Activated B cell treated with CpG ODN at 0.5 μM for 24 hours (primary cell): Measurements from ENCODE around the gene BRD1. TPM values are rescaled to one million over a fixed set of nuclear protein-coding genes. Genes with fewer than 3 reads are reported as not detected.
"Not testable (repeated sequence)": the region's sequence is repeated elsewhere in the genome, so short reads cannot be mapped to it uniquely, and the experiment has no call there.

ENCODE experiments used
- ATAC-seq: fragments of 200-7000 bp; cut with Tn5 transposase; one replicate; pipeline ENCODE4 v1.10.0; 2021; ENCODE audit warnings: low read depth, mild to moderate bottlenecking, moderate library complexity
- CTCF ChIA-PET: fragments of 350-600 bp; sonication (Branson Sonifier 250); formaldehyde crosslinking; loops from one replicate; lab custom pipeline; 2021; ENCODE audit warnings: antibody characterized with exemption; lab: Charles Lee
- POLR2A ChIA-PET: fragments of 350-600 bp; sonication (Branson Sonifier 250); formaldehyde crosslinking; loops from one replicate; lab custom pipeline; 2021; ENCODE audit warnings: antibody characterized with exemption; lab: Charles Lee
- DNase-seq: peaks from one replicate; pipeline ENCODE4 v3.0.0; 2022
- H3K27ac Mint-ChIP-seq: one replicate; pipeline ENCODE4 v1.8.0; 2020; ENCODE audit warnings: mixed read lengths
- H3K27me3 Mint-ChIP-seq: one replicate; pipeline ENCODE4 v1.8.0; 2021; ENCODE audit warnings: mixed read lengths
- H3K36me3 Mint-ChIP-seq: one replicate; pipeline ENCODE4 v1.8.0; 2021; ENCODE audit warnings: low read depth, mixed read lengths
- H3K4me1 Mint-ChIP-seq: one replicate; pipeline ENCODE4 v1.8.0; 2021; ENCODE audit warnings: mixed read lengths
- H3K4me3 Mint-ChIP-seq: one replicate; pipeline ENCODE4 v1.8.0; 2020; ENCODE audit warnings: mild to moderate bottlenecking, mixed read lengths
- H3K9me3 Mint-ChIP-seq: one replicate; pipeline ENCODE4 v1.8.0; 2020; ENCODE audit warnings: mixed read lengths
- intact Hi-C: fragments of 100-400 bp; cut with micrococcal nuclease; formaldehyde crosslinking; loops from one replicate; pipeline ENCODE4 v1.15.1; 2024
- total RNA-seq: library from RNA; stranded (reverse); gene quantifications from 2 replicates; pipeline ENCODE4 v1.2.3, GENCODE V29; 2022
- TF ChIP-seq, protein P1 (sequence below): fragments of 200-600 bp; IDR thresholded peaks from one replicate; pipeline ENCODE4 v1.8.0; 2022; ENCODE audit warnings: antibody characterized with exemption, mild to moderate bottlenecking

The BRD1 gene
- total RNA-seq, 1 donor from 2014 or later: 45.8 TPM

DNA sequence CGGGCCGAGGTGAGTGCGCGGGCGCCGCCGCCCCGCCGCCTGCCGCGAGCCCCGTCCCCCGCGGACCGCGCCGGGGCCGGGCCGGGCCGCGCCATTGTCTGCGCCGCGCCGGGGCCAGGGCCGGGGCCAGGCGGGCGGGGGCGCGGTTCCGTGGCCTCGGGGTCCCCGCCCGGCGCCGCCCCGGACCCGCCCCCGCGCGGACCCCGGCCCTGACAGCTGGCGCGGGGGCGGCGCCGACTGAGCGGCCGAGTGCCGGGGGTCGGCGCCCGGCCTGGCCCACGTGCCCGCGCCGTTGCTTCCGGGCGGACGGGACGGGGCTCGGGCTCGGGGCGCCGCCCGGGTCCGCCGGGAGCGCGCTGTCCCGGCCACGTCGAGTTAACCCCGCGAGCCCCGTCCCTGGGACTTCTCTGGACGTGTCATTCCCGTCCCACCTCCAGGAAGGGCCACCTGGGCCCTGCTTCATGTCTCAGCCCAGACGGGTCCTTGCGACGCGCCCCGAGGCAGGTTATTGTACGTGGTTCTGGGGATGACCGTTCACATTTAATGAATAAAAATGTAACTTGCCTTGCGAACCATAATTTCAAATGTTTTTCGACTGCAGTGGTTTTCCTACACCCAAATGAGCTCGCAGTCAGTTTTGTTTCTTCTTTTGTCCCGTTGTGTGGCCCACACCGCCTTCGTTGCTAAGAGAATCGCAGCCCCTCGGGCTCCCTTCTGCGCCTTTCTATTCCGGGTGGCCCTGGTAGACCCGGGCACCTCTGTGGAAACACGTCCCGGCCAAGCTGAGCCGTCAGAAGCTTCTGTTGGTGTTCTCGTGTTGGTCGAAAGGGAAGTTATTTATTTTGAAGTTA is 26.5 kb upstream of the BRD1 start:
- intact Hi-C loops: loop anchor here (1.0 to 10.0 kb wide), 5 partner anchors 27 to 351 kb away; partner anchors contain the start of genes ALG12, BRD1, CRELD2 and IL17REL
- Mint-ChIP-seq H3K36me3 (peaks cover 3% of the 10 kb centered on the region), H3K4me1 (peaks cover 44% of the 10 kb centered on the region), H3K27me3 (peaks cover 15% of the 10 kb centered on the region), H3K4me3 (peak overlapping the region; percentile 93), H3K9me3 (no peaks in the 10 kb centered on the region), H3K27ac (peak overlapping the region; percentile 89)
- ChIA-PET POLR2A (interaction anchor here (0.6 to 1.9 kb wide), 7 partner anchors 28 to 82 kb away, joined by 3 to 9 read pairs (median 4); partner anchors contain the start of genes ALG12 and CRELD2), CTCF (no interaction called here)
- TF ChIP-seq, protein P1, sequence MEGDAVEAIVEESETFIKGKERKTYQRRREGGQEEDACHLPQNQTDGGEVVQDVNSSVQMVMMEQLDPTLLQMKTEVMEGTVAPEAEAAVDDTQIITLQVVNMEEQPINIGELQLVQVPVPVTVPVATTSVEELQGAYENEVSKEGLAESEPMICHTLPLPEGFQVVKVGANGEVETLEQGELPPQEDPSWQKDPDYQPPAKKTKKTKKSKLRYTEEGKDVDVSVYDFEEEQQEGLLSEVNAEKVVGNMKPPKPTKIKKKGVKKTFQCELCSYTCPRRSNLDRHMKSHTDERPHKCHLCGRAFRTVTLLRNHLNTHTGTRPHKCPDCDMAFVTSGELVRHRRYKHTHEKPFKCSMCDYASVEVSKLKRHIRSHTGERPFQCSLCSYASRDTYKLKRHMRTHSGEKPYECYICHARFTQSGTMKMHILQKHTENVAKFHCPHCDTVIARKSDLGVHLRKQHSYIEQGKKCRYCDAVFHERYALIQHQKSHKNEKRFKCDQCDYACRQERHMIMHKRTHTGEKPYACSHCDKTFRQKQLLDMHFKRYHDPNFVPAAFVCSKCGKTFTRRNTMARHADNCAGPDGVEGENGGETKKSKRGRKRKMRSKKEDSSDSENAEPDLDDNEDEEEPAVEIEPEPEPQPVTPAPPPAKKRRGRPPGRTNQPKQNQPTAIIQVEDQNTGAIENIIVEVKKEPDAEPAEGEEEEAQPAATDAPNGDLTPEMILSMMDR: no peak
- DNase-seq (peak; percentile 38), ATAC-seq (peak; percentile 18)

DNA sequence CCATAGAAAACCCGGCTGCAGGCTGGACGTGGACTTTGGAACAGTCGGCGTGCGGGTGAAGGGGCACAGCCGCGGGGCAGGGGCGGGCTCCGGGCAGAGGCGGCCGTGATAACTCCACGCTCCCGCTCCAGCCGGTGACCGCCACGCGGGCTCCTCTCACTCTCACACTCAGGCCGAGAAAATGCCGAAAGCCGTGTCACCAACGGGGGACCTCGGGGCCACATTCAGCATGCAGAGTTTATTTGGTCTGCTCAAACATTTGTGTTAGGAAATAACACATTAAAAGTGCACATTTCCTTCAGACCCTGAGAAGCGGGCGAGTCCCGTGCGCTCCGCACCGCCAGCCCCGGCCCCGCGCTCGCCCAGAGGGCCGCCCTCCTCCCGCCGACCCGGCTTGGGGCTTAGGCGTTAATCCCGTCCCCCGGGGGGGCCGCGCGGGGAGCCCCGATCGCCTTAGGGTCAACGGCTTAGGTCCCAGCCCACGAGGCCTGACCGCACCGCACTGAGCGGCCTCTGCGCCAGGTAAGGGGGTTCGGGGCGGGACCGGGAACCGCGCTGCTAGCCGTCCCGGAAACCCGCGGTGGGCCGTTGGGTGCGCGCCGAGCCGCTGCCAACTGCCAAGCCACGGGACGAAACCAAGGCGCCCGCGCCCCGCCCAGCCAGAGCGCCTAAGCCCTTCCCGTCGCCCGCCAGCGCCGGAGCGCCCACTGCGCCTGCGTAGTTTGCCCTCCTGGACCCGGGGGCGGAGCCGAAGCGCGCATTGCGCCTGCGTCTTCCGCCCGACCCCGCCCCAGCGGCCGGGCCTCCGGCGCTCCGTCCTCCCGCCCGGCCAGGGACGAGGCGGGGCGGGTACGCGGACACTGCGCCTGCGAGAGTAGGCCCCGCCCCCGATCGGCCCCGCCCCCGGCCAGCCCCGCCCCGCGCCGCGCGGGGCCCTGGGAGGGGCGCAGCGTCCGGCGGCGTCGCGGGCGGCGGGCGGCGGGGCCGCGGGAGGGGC is 25.5 kb upstream of the BRD1 start, which contains the start of gene ZBED4:
Gene ZBED4 (plus strand): TSS at position 947 of the 997 bp plus-strand sequence. CDS start 29,819 bp downstream, outside the sequence.
- Mint-ChIP-seq H3K36me3 (peaks cover 3% of the 10 kb centered on the region), H3K27me3 (peaks cover 16% of the 10 kb centered on the region), H3K9me3 (no peaks in the 10 kb centered on the region), H3K4me1 (peaks cover 36% of the 10 kb centered on the region), H3K27ac (peak within 1 kb of the TSS; percentile 89), H3K4me3 (peak within 1 kb of the TSS; percentile 93)
- ChIA-PET CTCF (no interaction called here), POLR2A (interaction anchor here (0.6 to 1.4 kb wide), 4 partner anchors 27 to 479 kb away, joined by 3 to 7 read pairs (median 4); no protein-coding TSS in a partner anchor)
- peak; percentile 100 for DNase-seq
- intact Hi-C loops: loop anchor here (1.0 to 10.0 kb wide), 5 partner anchors 26 to 352 kb away; partner anchors contain the start of genes ALG12, BRD1, CRELD2 and IL17REL
- TF ChIP-seq, protein P1: no peak
- ATAC-seq: peak; percentile 88

DNA sequence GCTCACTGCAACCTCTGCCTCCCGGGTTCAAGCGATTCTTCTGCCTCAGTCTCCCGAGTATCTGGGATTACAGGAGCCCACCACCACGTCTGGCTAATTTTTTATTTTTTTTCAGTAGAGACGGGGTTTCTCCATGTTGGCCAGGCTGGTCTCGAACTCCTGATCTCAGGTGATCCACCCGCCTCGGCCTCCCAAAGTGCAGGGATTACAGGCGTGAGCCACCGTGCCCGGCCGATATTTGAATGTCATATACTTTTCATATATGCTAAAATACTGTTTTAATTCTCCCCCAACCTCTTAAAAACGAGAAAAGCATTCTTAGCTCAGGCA is 24.9 kb upstream of the BRD1 start:
- H3K27ac Mint-ChIP-seq, DNase-seq, H3K36me3 Mint-ChIP-seq, H3K9me3 Mint-ChIP-seq, CTCF ChIA-PET, ATAC-seq: not testable (repeated sequence)
- intact Hi-C loops: loop anchor here (10.0 kb wide), 2 partner anchors 162 to 352 kb away; partner anchors contain the start of genes IL17REL and SELENOO
- POLR2A ChIA-PET: interaction anchor here (0.6 to 1.0 kb wide), 3 partner anchors 73 to 480 kb away, joined by 3 to 5 read pairs (median 3); no protein-coding TSS in a partner anchor
- Mint-ChIP-seq H3K27me3 (peaks cover 22% of the 10 kb centered on the region), H3K4me3 (peak overlapping the region; percentile 75), H3K4me1 (peaks cover 36% of the 10 kb centered on the region)

DNA sequence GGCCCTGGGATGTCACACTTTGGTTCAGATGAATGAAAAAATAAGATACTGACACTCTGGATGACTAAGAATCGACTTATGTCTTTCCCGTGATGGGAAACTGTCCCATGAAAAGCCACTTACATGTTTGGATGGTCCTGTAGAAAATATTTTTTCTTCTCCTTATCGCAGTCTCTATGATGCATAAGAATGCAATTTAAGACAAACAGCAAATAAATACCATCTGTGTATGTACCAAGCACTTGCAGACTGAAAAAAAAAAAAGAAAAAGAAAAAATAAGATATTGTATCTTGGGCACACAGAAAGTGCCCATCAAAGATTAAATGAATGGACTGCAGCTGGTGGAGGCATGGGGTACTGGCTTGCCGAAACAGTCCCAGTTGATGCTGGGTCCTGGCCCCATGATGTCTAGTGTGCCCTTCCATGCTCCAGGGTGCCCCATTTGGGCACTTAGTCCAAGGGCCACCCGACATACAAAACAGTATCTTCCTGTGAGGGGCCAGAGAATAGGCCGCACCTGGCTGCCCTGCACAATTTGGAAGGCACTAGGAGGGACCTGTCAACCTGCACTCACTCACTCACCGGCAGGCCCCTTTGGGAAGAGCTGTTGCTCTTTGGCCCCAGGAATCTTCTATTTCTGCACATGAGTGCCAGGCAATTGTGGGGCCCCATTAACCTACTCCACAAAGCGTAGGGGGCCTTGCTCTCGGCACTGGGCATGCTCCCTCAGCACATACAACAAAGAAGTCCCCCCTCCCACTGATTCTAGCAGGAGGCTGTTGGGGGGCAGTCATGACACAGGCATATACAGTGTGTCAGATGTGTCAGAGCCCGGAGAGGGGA is 23.5 kb upstream of the BRD1 start:
- DNase-seq (no peak), ATAC-seq (no peak)
- TF ChIP-seq, protein P1: no peak
- Mint-ChIP-seq H3K36me3 (peaks cover 3% of the 10 kb centered on the region), H3K27me3 (peaks cover 23% of the 10 kb centered on the region), H3K4me1 (peaks cover 35% of the 10 kb centered on the region), H3K27ac (peak overlapping the region; percentile 46), H3K9me3 (no peaks in the 10 kb centered on the region), H3K4me3 (peak overlapping the region; percentile 65)
- POLR2A ChIA-PET: no interaction called here
- intact Hi-C loops: loop anchor here (10.0 kb wide), 2 partner anchors 164 to 354 kb away; partner anchors contain the start of genes IL17REL and SELENOO
- CTCF ChIA-PET: no interaction called here
